Panc1 (cell line): ENCODE data around the gene MGA. TPM values are rescaled to one million over a fixed set of nuclear protein-coding genes. Genes with fewer than 3 reads are reported as not detected.
A peak's percentile ranks its signal among the peaks of the same experiment; 100 is the strongest.

Source experiments
- ATAC-seq: fragments of 200-7000 bp; cut with Tn5 transposase; 2 replicates; pipeline ENCODE4 v1.9.1; 2020; ENCODE audit warnings: mild to moderate bottlenecking, moderate library complexity
- BruUV-seq: library from RNA; stranded (reverse); fragments of 400-500 nt; replicated peaks from 2 replicates; lab custom pipeline; 2021; lab: Mats Ljungman, UMichigan
- CTCF ChIA-PET: fragments of 300-600 bp; sonication (Branson Sonifier 250); formaldehyde crosslinking; loops from one replicate; lab custom pipeline; 2022; ENCODE audit warnings: antibody characterized with exemption; lab: Charles Lee
- POLR2A ChIA-PET: fragments of 300-600 bp; sonication (Branson Sonifier 250); formaldehyde crosslinking; loops from one replicate; lab custom pipeline; 2022; ENCODE audit warnings: antibody characterized with exemption; lab: Charles Lee
- DNase-seq: peaks from one replicate; pipeline ENCODE4 v3.0.0-alpha.2; 2010; ENCODE audit warnings: low read depth, low spot score
- H3K27ac ChIP-seq: 2 replicates; pipeline ENCODE4 v1.5.1; 2011; ENCODE audit warnings: mild to moderate bottlenecking, low read length, inconsistent platforms
- H3K27me3 ChIP-seq: fragments of 200-500 bp; sonication (Bioruptor generic); 2 replicates; pipeline ENCODE4 v1.6.0; 2014; ENCODE audit warnings: low read length, inconsistent platforms; ENCODE audit not compliant: control insufficient read depth, insufficient read depth
- H3K36me3 ChIP-seq: fragments of 200-500 bp; sonication (Bioruptor generic); 2 replicates; pipeline ENCODE4 v1.5.1; 2014; ENCODE audit warnings: inconsistent platforms, mild to moderate bottlenecking, low read length, moderate library complexity; ENCODE audit not compliant: control insufficient read depth, insufficient read depth
- H3K4me1 ChIP-seq: 2 replicates; pipeline ENCODE4 v1.5.1; 2011; ENCODE audit warnings: inconsistent platforms, mild to moderate bottlenecking, low read length, moderate library complexity; ENCODE audit not compliant: control insufficient read depth, insufficient read depth
- H3K4me3 ChIP-seq, 2 experiments: 2 replicates each; pipeline ENCODE4 v1.5.1; 2011 to 2012; ENCODE audit warnings: low read depth in 2 of 2, low read length in 2 of 2, mild to moderate bottlenecking in 2 of 2, inconsistent platforms in 1 of 2, moderate library complexity in 1 of 2
- H3K9me3 ChIP-seq: fragments of 200-500 bp; sonication (Bioruptor generic); 2 replicates; pipeline ENCODE4 v1.5.1; 2014; ENCODE audit warnings: low read depth, mild to moderate bottlenecking, inconsistent platforms, low read length, moderate library complexity; ENCODE audit not compliant: control insufficient read depth, insufficient read depth
- CTCF ChIP-seq: fragments of 450-650 bp; IDR thresholded peaks from 2 replicates; pipeline ENCODE4 v1.5.1; 2017; ENCODE audit warnings: mild to moderate bottlenecking
- POLR2AphosphoS5 ChIP-seq: IDR thresholded peaks from 2 replicates; pipeline ENCODE4 v1.6.1; 2012; ENCODE audit warnings: mild to moderate bottlenecking, low read depth, low read length, moderate library complexity
- REST ChIP-seq, 2 experiments: IDR thresholded peaks; 2 replicates each; pipeline ENCODE4 v1.6.1; 2011 to 2012; ENCODE audit warnings: low read depth in 2 of 2, control low read depth in 1 of 2, low read length in 1 of 2, mild to moderate bottlenecking in 1 of 2, moderate library complexity in 1 of 2; ENCODE audit not compliant: insufficient read depth in 1 of 2
- SIN3A ChIP-seq: IDR thresholded peaks from 2 replicates; pipeline ENCODE4 v1.6.1; 2012; ENCODE audit warnings: low read depth, mild to moderate bottlenecking, low read length, moderate library complexity, borderline replicate concordance; ENCODE audit not compliant: insufficient read depth
- TCF7L2 ChIP-seq: IDR thresholded peaks from 2 replicates; pipeline ENCODE4 v1.6.1; 2011; ENCODE audit warnings: mild to moderate bottlenecking, low read depth, low read length, inconsistent platforms
- in situ Hi-C: cut with HindIII; loops from 2 replicates; pipeline ENCODE4 v1.10.0; 2016; ENCODE audit warnings: low sequenced_read_pairs, low pct_unique_long_range_greater_than_20kb
- intact Hi-C: fragments of 100-400 bp; cut with micrococcal nuclease; formaldehyde crosslinking; loops from one replicate; pipeline ENCODE4 v1.10.0; 2022; ENCODE audit not compliant: unreplicated experiment
- total RNA-seq: library from RNA; stranded (reverse); gene quantifications from one replicate; pipeline ENCODE4 v1.2.1, GENCODE V29; 2021; ENCODE audit not compliant: unreplicated experiment

The MGA gene
- total RNA-seq, 1 experiment from 2014 or later: 43.6 TPM

GRCh38 chr15:41659190-41659589 is 1.0 kb upstream of the MGA start:
- no peaks in the 10 kb centered on the region for H3K9me3 ChIP-seq
- no peak for ATAC-seq
- intact Hi-C loops (no loop called here), in situ Hi-C loops (no loop called here)
- ChIA-PET POLR2A (no interaction called here), CTCF (no interaction called here)
- peak overlapping the region; percentile 71 for H3K27ac ChIP-seq
- H3K27me3 ChIP-seq: no peaks in the 10 kb centered on the region
- H3K4me1 ChIP-seq: peaks cover 50% of the 10 kb centered on the region
- H3K36me3 ChIP-seq: no peaks in the 10 kb centered on the region
- H3K4me3 ChIP-seq: no peak overlapping the region
- DNase-seq: no peak
- TF ChIP-seq CTCF (no peak), REST (IDR thresholded peaks at IDR 0.05; ENCODE audit: insufficient read depth in 1 of 2, low read depth in 2 of 2, low read length in 1 of 2) (no peak), SIN3A (no peak), POLR2AphosphoS5 (no peak), TCF7L2 (no peak)
- no TSS peak for BruUV-seq

GRCh38 chr15:41659855-41660234 is 360 bp upstream of the MGA start:
- H3K9me3 ChIP-seq: no peaks in the 10 kb centered on the region
- POLR2A ChIA-PET: no interaction called here
- no peaks in the 10 kb centered on the region for H3K27me3 ChIP-seq
- in situ Hi-C loops: loop anchor here (10.0 kb wide), 1 partner anchor 75 kb away; no protein-coding TSS in a partner anchor
- peaks cover 57% of the 10 kb centered on the region for H3K4me1 ChIP-seq
- CTCF ChIA-PET: no interaction called here
- intact Hi-C loops: no loop called here
- no peaks in the 10 kb centered on the region for H3K36me3 ChIP-seq
- TF ChIP-seq SIN3A (no peak), REST (IDR thresholded peaks at IDR 0.05; ENCODE audit: insufficient read depth in 1 of 2, low read depth in 2 of 2, low read length in 1 of 2) (no peak), POLR2AphosphoS5 (no peak), CTCF (no peak), TCF7L2 (no peak)
- BruUV-seq: no TSS peak
- DNase-seq (no peak), ATAC-seq (no peak)
- peak overlapping the region; percentile 71 for H3K27ac ChIP-seq
- no peak overlapping the region for H3K4me3 ChIP-seq
